Neural cell (in vitro differentiated cells): Measurements from ENCODE around the gene MBD1. TPM values are rescaled to one million over a fixed set of nuclear protein-coding genes. Genes with fewer than 3 reads are reported as not detected.

ENCODE experiments used
- H2AFZ ChIP-seq: fragments of 200-600, 300-800 bp; sonication (generic), shearing (Covaris generic); 2 replicates; pipeline ENCODE4 v1.6.0; 2014; ENCODE audit warnings: low read depth, mild to moderate bottlenecking, antibody characterized with exemption, low read length, moderate library complexity
- H3F3A ChIP-seq: fragments of 200-600 bp; shearing (Covaris generic); 2 replicates; pipeline ENCODE4 v1.6.1; 2016; ENCODE audit warnings: mild to moderate bottlenecking, moderate library complexity, mixed read lengths, antibody characterized with exemption, low read length; ENCODE audit not compliant: insufficient read depth, poor library complexity, severe bottlenecking
- H3K27ac ChIP-seq: fragments of 200-600, 300-800 bp; sonication (generic), shearing (Covaris generic); 2 replicates; pipeline ENCODE4 v1.5.1; 2014; ENCODE audit warnings: mild to moderate bottlenecking, low read length, moderate library complexity
- H3K27me3 ChIP-seq: fragments of 300-800, 200-600 bp; sonication (generic), shearing (Covaris generic); 2 replicates; pipeline ENCODE4 v1.6.0; 2014; ENCODE audit warnings: mild to moderate bottlenecking, low read depth, low read length, moderate library complexity; ENCODE audit not compliant: insufficient read depth
- H3K36me3 ChIP-seq: fragments of 300-800, 200-600 bp; sonication (generic), shearing (Covaris generic); 2 replicates; pipeline ENCODE4 v1.5.1; 2014; ENCODE audit warnings: mild to moderate bottlenecking, antibody characterized with exemption, low read length, moderate library complexity; ENCODE audit not compliant: insufficient read depth
- H3K4me2 ChIP-seq: fragments of 300-800, 200-600 bp; sonication (generic), shearing (Covaris generic); 2 replicates; pipeline ENCODE4 v1.6.0; 2014; ENCODE audit warnings: mild to moderate bottlenecking, low read length
- H3K4me3 ChIP-seq: fragments of 300-800, 200-600 bp; sonication (generic), shearing (Covaris generic); 2 replicates; pipeline ENCODE4 v1.5.1; 2014; ENCODE audit warnings: mild to moderate bottlenecking, low read length, moderate library complexity
- H3K79me2 ChIP-seq: fragments of 200-600 bp; shearing (Covaris generic); replicated peaks from 2 replicates; pipeline ENCODE4 v1.6.0; 2014; ENCODE audit warnings: mild to moderate bottlenecking, low read length, moderate library complexity; ENCODE audit not compliant: insufficient read depth
- H3K9ac ChIP-seq: fragments of 300-800, 200-600 bp; sonication (generic), shearing (Covaris generic); 2 replicates; pipeline ENCODE4 v1.6.1; 2016; ENCODE audit warnings: mild to moderate bottlenecking, low read length, mixed read lengths
- H3K9me2 ChIP-seq: fragments of 200-600 bp; shearing (Covaris generic); 2 replicates; pipeline ENCODE4 v1.6.1; 2016; ENCODE audit warnings: mild to moderate bottlenecking, low read length, mixed read lengths; ENCODE audit not compliant: insufficient read depth
- H3K9me3 ChIP-seq: fragments of 200-600, 300-800 bp; sonication (generic), shearing (Covaris generic); 2 replicates; pipeline ENCODE4 v1.6.1; 2016; ENCODE audit warnings: mild to moderate bottlenecking, mixed run types, low read length, moderate library complexity, mixed read lengths
- H4K20me1 ChIP-seq: fragments of 200-600 bp; shearing (Covaris generic); 2 replicates; pipeline ENCODE4 v1.6.1; 2016; ENCODE audit warnings: mild to moderate bottlenecking, mixed run types; ENCODE audit not compliant: insufficient read depth
- EP300 ChIP-seq: fragments of 450-650 bp; conservative IDR thresholded peaks from 2 replicates; pipeline ENCODE4 v1.6.1; 2014; ENCODE audit warnings: antibody characterized with exemption, mild to moderate bottlenecking, moderate library complexity; ENCODE audit not compliant: poor library complexity, severe bottlenecking
- EZH2 ChIP-seq: fragments of 200-600, 300-800 bp; shearing (Covaris generic), sonication (generic); IDR thresholded peaks from 2 replicates; pipeline ENCODE4 v1.6.1; 2014; ENCODE audit warnings: antibody characterized with exemption, low read length, borderline replicate concordance, mild to moderate bottlenecking; ENCODE audit not compliant: insufficient read depth, poor library complexity, severe bottlenecking
- MXI1 ChIP-seq: fragments of 450-650 bp; conservative IDR thresholded peaks from 2 replicates; pipeline ENCODE4 v1.6.1; 2014; ENCODE audit warnings: antibody characterized with exemption, mild to moderate bottlenecking; ENCODE audit not compliant: poor library complexity, severe bottlenecking
- POLR2AphosphoS5 ChIP-seq: IDR thresholded peaks from 2 replicates; pipeline ENCODE4 v1.6.1; 2012
- RAD21 ChIP-seq: fragments of 450-650 bp; conservative IDR thresholded peaks from 2 replicates; pipeline ENCODE4 v1.6.1; 2014; ENCODE audit warnings: antibody characterized with exemption, mild to moderate bottlenecking, moderate library complexity
- REST ChIP-seq: IDR thresholded peaks from 2 replicates; pipeline ENCODE4 v1.6.1; 2012; ENCODE audit warnings: borderline replicate concordance
- SMC3 ChIP-seq: fragments of 450-650 bp; conservative IDR thresholded peaks from 2 replicates; pipeline ENCODE4 v1.6.1; 2014; ENCODE audit warnings: antibody characterized with exemption, mild to moderate bottlenecking, moderate library complexity; ENCODE audit not compliant: poor library complexity
- TAF1 ChIP-seq: IDR thresholded peaks from 2 replicates; pipeline ENCODE4 v1.6.1; 2012; ENCODE audit warnings: low read depth
- polyA plus RNA-seq: library from polyadenylated mRNA; depleted of rRNA; stranded (reverse); fragments of >200 nt; gene quantifications from 2 replicates; pipeline ENCODE4 v1.2.3, GENCODE V29; 2014
- TF ChIP-seq, protein P1 (sequence below): fragments of 450-650 bp; IDR thresholded peaks from 2 replicates; pipeline ENCODE4 v1.5.1; 2014; ENCODE audit warnings: antibody characterized with exemption, mild to moderate bottlenecking, moderate library complexity; ENCODE audit not compliant: poor library complexity, severe bottlenecking

The MBD1 gene
- polyA plus RNA-seq, 1 donor from 2014 or later: 106 TPM

GRCh38 chr18:50306944-50307343 is 25.6 kb upstream of the MBD1 start:
- no peaks in the 10 kb centered on the region for H3K79me2 ChIP-seq
- no peaks in the 10 kb centered on the region for H3K9me2 ChIP-seq
- H4K20me1 ChIP-seq: no peaks in the 10 kb centered on the region
- no peak overlapping the region for H3K9ac ChIP-seq
- H3K4me3 ChIP-seq: peak overlapping the region; percentile 70
- no peaks in the 10 kb centered on the region for H3F3A ChIP-seq
- peak overlapping the region; percentile 41 for H2AFZ ChIP-seq
- H3K4me2 ChIP-seq: no peak overlapping the region
- H3K36me3 ChIP-seq: no peaks in the 10 kb centered on the region
- no peaks in the 10 kb centered on the region for H3K9me3 ChIP-seq
- TF ChIP-seq EZH2: no peak
- no peak for TF ChIP-seq SMC3
- H3K27ac ChIP-seq: no peak overlapping the region
- H3K27me3 ChIP-seq: no peaks in the 10 kb centered on the region

- Histone ChIP-seq H3K79me2 (no peaks in the 10 kb centered on the region), H3K4me3 (no peak overlapping the region), H3K9ac (no peak overlapping the region), H2AFZ (no peak overlapping the region), H3K27ac (no peak overlapping the region), H3K36me3 (no peaks in the 10 kb centered on the region), H3K9me2 (no peaks in the 10 kb centered on the region), H4K20me1 (no peaks in the 10 kb centered on the region), H3K27me3 (peaks cover 4% of the 10 kb centered on the region), H3F3A (no peaks in the 10 kb centered on the region), H3K4me2 (no peak overlapping the region), H3K9me3 (no peaks in the 10 kb centered on the region)
- TF ChIP-seq MXI1 (no peak), TAF1 (no peak), POLR2AphosphoS5 (no peak), RAD21 (no peak), REST (no peak), EP300 (no peak), EZH2 (no peak), SMC3 (no peak)
- TF ChIP-seq, protein P1, sequence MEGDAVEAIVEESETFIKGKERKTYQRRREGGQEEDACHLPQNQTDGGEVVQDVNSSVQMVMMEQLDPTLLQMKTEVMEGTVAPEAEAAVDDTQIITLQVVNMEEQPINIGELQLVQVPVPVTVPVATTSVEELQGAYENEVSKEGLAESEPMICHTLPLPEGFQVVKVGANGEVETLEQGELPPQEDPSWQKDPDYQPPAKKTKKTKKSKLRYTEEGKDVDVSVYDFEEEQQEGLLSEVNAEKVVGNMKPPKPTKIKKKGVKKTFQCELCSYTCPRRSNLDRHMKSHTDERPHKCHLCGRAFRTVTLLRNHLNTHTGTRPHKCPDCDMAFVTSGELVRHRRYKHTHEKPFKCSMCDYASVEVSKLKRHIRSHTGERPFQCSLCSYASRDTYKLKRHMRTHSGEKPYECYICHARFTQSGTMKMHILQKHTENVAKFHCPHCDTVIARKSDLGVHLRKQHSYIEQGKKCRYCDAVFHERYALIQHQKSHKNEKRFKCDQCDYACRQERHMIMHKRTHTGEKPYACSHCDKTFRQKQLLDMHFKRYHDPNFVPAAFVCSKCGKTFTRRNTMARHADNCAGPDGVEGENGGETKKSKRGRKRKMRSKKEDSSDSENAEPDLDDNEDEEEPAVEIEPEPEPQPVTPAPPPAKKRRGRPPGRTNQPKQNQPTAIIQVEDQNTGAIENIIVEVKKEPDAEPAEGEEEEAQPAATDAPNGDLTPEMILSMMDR: no peak
Measured at GRCh38 chr18:50301074-50301473, 19.8 kb upstream of the MBD1 start.
